Skeletal muscle satellite cell (primary cell): ENCODE data around the gene LGALS4.
"Not testable (repeated sequence)": the region's sequence is repeated elsewhere in the genome, so short reads cannot be mapped to it uniquely, and the experiment has no call there.

Source experiments
- H3K27me3 ChIP-seq: 2 replicates; pipeline ENCODE4 v1.7.0; 2013; ENCODE audit warnings: low read length; ENCODE audit not compliant: control insufficient read depth, insufficient read depth
- H3K36me3 ChIP-seq: 2 replicates; pipeline ENCODE4 v1.7.0; 2013; ENCODE audit warnings: mild to moderate bottlenecking, control low read depth, low read length; ENCODE audit not compliant: insufficient read depth
- H3K4me1 ChIP-seq: 2 replicates; pipeline ENCODE4 v1.7.0; 2013; ENCODE audit warnings: low read length; ENCODE audit not compliant: control insufficient read depth, insufficient read depth
- H3K4me2 ChIP-seq: 2 replicates; pipeline ENCODE4 v1.7.0; 2013; ENCODE audit warnings: mild to moderate bottlenecking, low read length
- H3K4me3 ChIP-seq: 2 replicates; pipeline ENCODE4 v1.7.0; 2013; ENCODE audit warnings: low read length
- H3K9ac ChIP-seq: 2 replicates; pipeline ENCODE4 v1.7.0; 2013; ENCODE audit warnings: mild to moderate bottlenecking, low read depth, low read length, moderate library complexity
- H3K9me3 ChIP-seq: replicated peaks from 2 replicates; pipeline ENCODE4 v1.7.0; 2013; ENCODE audit warnings: mild to moderate bottlenecking, control low read depth, low read length

Gene LGALS4

GRCh38 chr19:38800577-38801347 lies 12.0 kb downstream of the LGALS4 start:
- Histone ChIP-seq H3K4me3 (no peak overlapping the region), H3K9ac (no peak overlapping the region), H3K4me2 (no peak overlapping the region), H3K36me3 (no peaks in the 10 kb centered on the region), H3K4me1 (no peaks in the 10 kb centered on the region), H3K9me3 (no peaks in the 10 kb centered on the region), H3K27me3 (peaks cover 21% of the 10 kb centered on the region)

GRCh38 chr19:38799104-38799503 lies 13.6 kb downstream of the LGALS4 start:
- Histone ChIP-seq H3K27me3 (peaks cover 21% of the 10 kb centered on the region), H3K9me3 (no peaks in the 10 kb centered on the region), H3K4me3 (no peak overlapping the region), H3K4me1 (no peaks in the 10 kb centered on the region), H3K4me2 (no peak overlapping the region), H3K36me3 (no peaks in the 10 kb centered on the region), H3K9ac (no peak overlapping the region)

GRCh38 chr19:38797781-38798180 lies 15.0 kb downstream of the LGALS4 start:
- not testable (repeated sequence) for H3K4me3 ChIP-seq, H3K36me3 ChIP-seq

GRCh38 chr19:38796154-38796553 lies 16.6 kb downstream of the LGALS4 start:
- Histone ChIP-seq H3K4me1 (peaks cover 9% of the 10 kb centered on the region), H3K4me3 (no peak overlapping the region), H3K9ac (no peak overlapping the region), H3K4me2 (no peak overlapping the region), H3K36me3 (no peaks in the 10 kb centered on the region), H3K27me3 (peaks cover 11% of the 10 kb centered on the region), H3K9me3 (no peaks in the 10 kb centered on the region)

More at GRCh38 chr19:38797781-38798180, 15.0 kb downstream of the LGALS4 start:
- H3K27me3 ChIP-seq = peaks cover 21% of the 10 kb centered on the region
- H3K9me3 ChIP-seq, H3K9ac ChIP-seq, H3K4me2 ChIP-seq, H3K4me1 ChIP-seq: not testable (repeated sequence)

GRCh38 chr19:38795549-38795948 lies 17.2 kb downstream of the LGALS4 start:
- Histone ChIP-seq H3K4me2 (no peak overlapping the region), H3K4me3 (no peak overlapping the region), H3K9ac (no peak overlapping the region), H3K27me3 (peaks cover 5% of the 10 kb centered on the region), H3K36me3 (no peaks in the 10 kb centered on the region), H3K4me1 (peaks cover 9% of the 10 kb centered on the region), H3K9me3 (no peaks in the 10 kb centered on the region)

- no peak overlapping the region for H3K4me2 ChIP-seq
- peaks cover 9% of the 10 kb centered on the region for H3K4me1 ChIP-seq
- no peak overlapping the region for H3K9ac ChIP-seq
- H3K4me3 ChIP-seq = no peak overlapping the region
- H3K36me3 ChIP-seq = no peaks in the 10 kb centered on the region
- H3K9me3 ChIP-seq = no peaks in the 10 kb centered on the region
- no peaks in the 10 kb centered on the region for H3K27me3 ChIP-seq
Measured at GRCh38 chr19:38793671-38794070, 19.1 kb downstream of the LGALS4 start.

- H3K4me1 ChIP-seq = peaks cover 9% of the 10 kb centered on the region
- no peaks in the 10 kb centered on the region for H3K9me3 ChIP-seq
- H3K4me2 ChIP-seq = peak overlapping the region; percentile 10
- H3K27me3 ChIP-seq = no peaks in the 10 kb centered on the region
- no peak overlapping the region for H3K9ac ChIP-seq
- H3K36me3 ChIP-seq = no peaks in the 10 kb centered on the region
- no peak overlapping the region for H3K4me3 ChIP-seq
Measured at GRCh38 chr19:38793177-38793576, 19.6 kb downstream of the LGALS4 start.

- Histone ChIP-seq H3K4me1 (peaks cover 9% of the 10 kb centered on the region), H3K4me2 (peak overlapping the region; percentile 20), H3K27me3 (no peaks in the 10 kb centered on the region), H3K9me3 (no peaks in the 10 kb centered on the region), H3K36me3 (no peaks in the 10 kb centered on the region), H3K4me3 (no peak overlapping the region), H3K9ac (no peak overlapping the region)
Measured at GRCh38 chr19:38792250-38793111, 20.3 kb downstream of the LGALS4 start.

GRCh38 chr19:38791451-38792064 lies 21.2 kb downstream of the LGALS4 start:
- H3K4me2 ChIP-seq = peak overlapping the region; percentile 59
- not testable (repeated sequence) for H3K4me3 ChIP-seq, H3K9ac ChIP-seq, H3K9me3 ChIP-seq, H3K27me3 ChIP-seq, H3K36me3 ChIP-seq, H3K4me1 ChIP-seq

GRCh38 chr19:38790507-38791403 lies 22.0 kb downstream of the LGALS4 start:
- not testable (repeated sequence) for H3K27me3 ChIP-seq, H3K9me3 ChIP-seq, H3K36me3 ChIP-seq, H3K4me1 ChIP-seq, H3K9ac ChIP-seq, H3K4me3 ChIP-seq
- peak overlapping the region; percentile 59 for H3K4me2 ChIP-seq
